ENCODE results near the gene TTLL5.

TTLL5 gene

DNA sequence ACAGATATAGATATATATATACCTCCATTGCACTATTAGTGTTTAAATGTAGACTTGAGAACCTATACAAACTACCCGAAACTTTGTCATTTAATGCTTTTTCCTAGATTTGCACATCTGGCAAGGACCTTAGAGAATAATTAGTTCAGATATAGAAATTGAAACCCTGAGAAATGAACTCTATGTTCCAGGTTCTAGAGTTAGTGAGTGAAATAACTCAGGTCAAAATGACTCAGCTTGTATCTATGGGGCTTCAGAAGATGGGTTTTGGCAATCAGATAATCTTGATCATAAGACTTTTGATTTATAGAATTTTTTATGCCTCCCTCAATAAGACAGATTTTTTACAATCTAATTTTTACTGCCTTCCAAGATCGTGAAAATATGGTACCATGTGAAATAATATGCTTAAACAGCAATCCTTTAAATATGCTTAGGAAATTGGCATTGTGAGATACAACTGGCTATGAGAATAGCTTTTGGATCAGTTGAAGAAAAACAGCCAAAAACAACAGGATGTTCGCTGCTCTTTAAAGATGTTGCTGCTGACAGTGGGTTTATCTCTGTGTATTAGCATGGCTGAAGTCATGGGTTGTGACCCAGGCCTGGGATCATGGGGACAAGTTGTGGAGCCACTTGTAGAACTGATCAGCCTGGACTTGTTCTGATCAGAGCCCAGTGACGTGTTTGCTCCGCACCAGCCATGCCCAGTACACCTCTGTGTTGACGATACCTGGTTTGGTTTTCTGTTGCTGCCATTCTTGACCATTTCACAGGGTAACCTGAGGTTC is 63.6 kb downstream of the TTLL5 start:
- Histone ChIP-seq H3K27me3 (ENCODE audit: insufficient read depth, poor library complexity, severe bottlenecking) (no peaks in the 10 kb centered on the region), H3K4me3 (replicated peaks; ENCODE audit: insufficient read depth, low read length) (no peak overlapping the region), H3K27ac (replicated peaks) (no peak overlapping the region)
- TF ChIP-seq, protein P1, sequence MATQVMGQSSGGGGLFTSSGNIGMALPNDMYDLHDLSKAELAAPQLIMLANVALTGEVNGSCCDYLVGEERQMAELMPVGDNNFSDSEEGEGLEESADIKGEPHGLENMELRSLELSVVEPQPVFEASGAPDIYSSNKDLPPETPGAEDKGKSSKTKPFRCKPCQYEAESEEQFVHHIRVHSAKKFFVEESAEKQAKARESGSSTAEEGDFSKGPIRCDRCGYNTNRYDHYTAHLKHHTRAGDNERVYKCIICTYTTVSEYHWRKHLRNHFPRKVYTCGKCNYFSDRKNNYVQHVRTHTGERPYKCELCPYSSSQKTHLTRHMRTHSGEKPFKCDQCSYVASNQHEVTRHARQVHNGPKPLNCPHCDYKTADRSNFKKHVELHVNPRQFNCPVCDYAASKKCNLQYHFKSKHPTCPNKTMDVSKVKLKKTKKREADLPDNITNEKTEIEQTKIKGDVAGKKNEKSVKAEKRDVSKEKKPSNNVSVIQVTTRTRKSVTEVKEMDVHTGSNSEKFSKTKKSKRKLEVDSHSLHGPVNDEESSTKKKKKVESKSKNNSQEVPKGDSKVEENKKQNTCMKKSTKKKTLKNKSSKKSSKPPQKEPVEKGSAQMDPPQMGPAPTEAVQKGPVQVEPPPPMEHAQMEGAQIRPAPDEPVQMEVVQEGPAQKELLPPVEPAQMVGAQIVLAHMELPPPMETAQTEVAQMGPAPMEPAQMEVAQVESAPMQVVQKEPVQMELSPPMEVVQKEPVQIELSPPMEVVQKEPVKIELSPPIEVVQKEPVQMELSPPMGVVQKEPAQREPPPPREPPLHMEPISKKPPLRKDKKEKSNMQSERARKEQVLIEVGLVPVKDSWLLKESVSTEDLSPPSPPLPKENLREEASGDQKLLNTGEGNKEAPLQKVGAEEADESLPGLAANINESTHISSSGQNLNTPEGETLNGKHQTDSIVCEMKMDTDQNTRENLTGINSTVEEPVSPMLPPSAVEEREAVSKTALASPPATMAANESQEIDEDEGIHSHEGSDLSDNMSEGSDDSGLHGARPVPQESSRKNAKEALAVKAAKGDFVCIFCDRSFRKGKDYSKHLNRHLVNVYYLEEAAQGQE (IDR thresholded peaks at IDR 0.05; ENCODE audit: insufficient replicate concordance, low read depth) = no peak
- no peak for DNase-seq (ENCODE audit: low read depth in 1 of 2, low spot score in 1 of 2)

DNA sequence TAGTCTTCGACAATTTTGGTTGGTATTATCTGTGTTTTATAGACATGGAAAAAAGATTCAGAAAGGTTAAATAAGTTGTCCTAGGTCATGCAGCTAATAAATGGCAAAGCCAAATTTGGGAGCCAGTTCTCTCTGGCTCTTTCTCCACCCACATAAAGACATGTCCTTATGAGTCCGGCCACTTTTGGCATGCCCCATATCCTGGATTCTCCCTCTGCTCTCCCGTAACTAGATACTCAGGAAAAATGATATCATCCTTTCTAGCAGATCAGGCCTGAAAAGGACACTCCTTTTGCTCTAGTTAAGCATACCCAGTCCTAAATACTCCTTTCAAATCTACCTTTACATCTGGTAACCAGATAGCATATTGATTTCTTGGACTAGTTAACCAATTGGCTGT is 64.4 kb downstream of the TTLL5 start:
- Histone ChIP-seq H3K4me3 (replicated peaks; ENCODE audit: insufficient read depth, low read length) (no peak overlapping the region), H3K27me3 (ENCODE audit: insufficient read depth, poor library complexity, severe bottlenecking) (no peaks in the 10 kb centered on the region), H3K27ac (replicated peaks) (no peak overlapping the region)
- TF ChIP-seq GABPA (IDR thresholded peaks at IDR 0.05; ENCODE audit: low read depth) (no peak), SPI1 (IDR thresholded peaks at IDR 0.05; ENCODE audit: borderline replicate concordance, low read depth) (no peak), POLR2AphosphoS5 (IDR thresholded peaks at IDR 0.05; ENCODE audit: low read depth) (no peak)
- TF ChIP-seq, protein P1 (IDR thresholded peaks at IDR 0.05; ENCODE audit: insufficient replicate concordance, low read depth) = no peak
- TF ChIP-seq, protein P2, sequence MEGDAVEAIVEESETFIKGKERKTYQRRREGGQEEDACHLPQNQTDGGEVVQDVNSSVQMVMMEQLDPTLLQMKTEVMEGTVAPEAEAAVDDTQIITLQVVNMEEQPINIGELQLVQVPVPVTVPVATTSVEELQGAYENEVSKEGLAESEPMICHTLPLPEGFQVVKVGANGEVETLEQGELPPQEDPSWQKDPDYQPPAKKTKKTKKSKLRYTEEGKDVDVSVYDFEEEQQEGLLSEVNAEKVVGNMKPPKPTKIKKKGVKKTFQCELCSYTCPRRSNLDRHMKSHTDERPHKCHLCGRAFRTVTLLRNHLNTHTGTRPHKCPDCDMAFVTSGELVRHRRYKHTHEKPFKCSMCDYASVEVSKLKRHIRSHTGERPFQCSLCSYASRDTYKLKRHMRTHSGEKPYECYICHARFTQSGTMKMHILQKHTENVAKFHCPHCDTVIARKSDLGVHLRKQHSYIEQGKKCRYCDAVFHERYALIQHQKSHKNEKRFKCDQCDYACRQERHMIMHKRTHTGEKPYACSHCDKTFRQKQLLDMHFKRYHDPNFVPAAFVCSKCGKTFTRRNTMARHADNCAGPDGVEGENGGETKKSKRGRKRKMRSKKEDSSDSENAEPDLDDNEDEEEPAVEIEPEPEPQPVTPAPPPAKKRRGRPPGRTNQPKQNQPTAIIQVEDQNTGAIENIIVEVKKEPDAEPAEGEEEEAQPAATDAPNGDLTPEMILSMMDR (IDR thresholded peaks at IDR 0.05; ENCODE audit: insufficient read depth, low read length) = no peak
- DNase-seq (ENCODE audit: low read depth in 1 of 2, low spot score in 1 of 2) = no peak

DNA sequence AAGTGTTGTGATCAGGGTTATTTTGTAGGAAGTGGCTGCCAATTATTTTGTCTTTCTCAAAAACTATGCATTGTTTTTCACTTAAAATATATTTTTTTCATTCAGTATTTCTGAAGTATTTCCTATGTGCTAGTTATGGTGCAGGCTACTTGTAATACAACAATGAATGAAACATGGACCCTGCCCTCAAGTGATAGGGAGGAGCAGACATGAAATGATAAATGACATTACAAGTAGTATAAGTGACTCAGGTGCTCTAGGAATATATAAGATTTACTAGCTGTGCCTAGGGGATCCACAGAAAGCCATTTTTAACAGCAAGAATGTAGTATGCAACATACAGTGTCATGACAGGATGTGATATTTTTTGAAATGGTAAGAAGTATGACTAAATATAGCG is 65.3 kb downstream of the TTLL5 start:
- Histone ChIP-seq H3K27me3 (ENCODE audit: insufficient read depth, poor library complexity, severe bottlenecking) (no peaks in the 10 kb centered on the region), H3K27ac (replicated peaks) (no peak overlapping the region), H3K4me3 (replicated peaks; ENCODE audit: insufficient read depth, low read length) (no peak overlapping the region)
- TF ChIP-seq, protein P2 (IDR thresholded peaks at IDR 0.05; ENCODE audit: insufficient read depth, low read length) = no peak
- no peak for TF ChIP-seq POLR2AphosphoS5 (IDR thresholded peaks at IDR 0.05; ENCODE audit: low read depth)
- TF ChIP-seq GABPA (IDR thresholded peaks at IDR 0.05; ENCODE audit: low read depth) = no peak
- no peak for TF ChIP-seq SPI1 (IDR thresholded peaks at IDR 0.05; ENCODE audit: borderline replicate concordance, low read depth)
- TF ChIP-seq, protein P1 (IDR thresholded peaks at IDR 0.05; ENCODE audit: insufficient replicate concordance, low read depth) = no peak
- no peak for DNase-seq (ENCODE audit: low read depth in 1 of 2, low spot score in 1 of 2)
